ENCODE results near the gene CDK14.
"Not testable (repeated sequence)": the region's sequence is repeated elsewhere in the genome, so short reads cannot be mapped to it uniquely, and the experiment has no call there.

CDK14 gene

DNA sequence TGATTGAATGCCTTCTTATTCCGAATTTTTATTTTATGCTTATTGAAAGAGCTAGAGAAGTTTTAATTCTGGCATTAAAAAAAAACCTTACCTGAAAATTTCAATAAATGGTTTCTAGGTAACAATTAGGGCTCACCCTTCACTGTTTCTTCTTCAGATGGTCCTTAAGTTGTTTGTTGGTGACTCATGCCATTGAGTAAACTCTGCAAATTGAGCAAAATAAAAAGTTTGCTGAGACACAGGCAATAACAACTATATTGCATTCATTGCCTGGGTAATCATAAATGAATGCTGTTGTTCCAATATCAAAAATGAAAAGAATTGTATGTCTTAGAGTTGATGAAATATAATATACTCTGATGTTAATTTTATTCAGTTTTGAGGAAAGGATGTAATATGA is 300.3 kb downstream of the CDK14 start:
- peaks cover 1% of the 10 kb centered on the region for H3K27me3 Mint-ChIP-seq
- no peak overlapping the region for H3K27ac Mint-ChIP-seq
- H3K36me3 Mint-ChIP-seq = no peaks in the 10 kb centered on the region
- peaks cover 6% of the 10 kb centered on the region for H3K9me3 Mint-ChIP-seq
- no peak overlapping the region for H3K4me3 Mint-ChIP-seq
- H3K4me1 Mint-ChIP-seq = no peaks in the 10 kb centered on the region

DNA sequence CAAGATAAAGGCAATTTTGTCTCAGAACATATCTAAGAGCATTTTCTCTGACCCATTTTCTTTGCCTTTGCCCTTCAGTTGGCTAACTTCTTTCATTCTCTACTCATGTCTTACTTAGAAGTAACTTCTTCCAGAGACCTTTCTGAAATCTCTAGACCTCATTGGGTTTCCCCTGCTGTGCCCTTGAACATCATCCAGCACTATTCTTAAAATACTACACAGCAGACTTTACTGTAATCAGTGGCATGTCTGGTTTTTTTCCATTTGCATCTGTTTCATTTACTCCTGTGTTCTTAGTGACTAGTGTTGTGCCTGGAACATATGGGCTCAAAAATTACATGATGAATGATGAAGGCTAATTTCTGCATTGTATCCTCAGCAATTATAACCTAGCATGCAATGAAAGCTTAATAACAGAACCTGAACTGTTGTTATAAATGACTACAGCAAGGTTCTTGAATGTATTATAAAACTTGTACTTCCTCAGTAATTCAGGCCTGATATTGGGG is 301.9 kb downstream of the CDK14 start:
- Mint-ChIP-seq H3K4me1 (no peaks in the 10 kb centered on the region), H3K27ac (no peak overlapping the region), H3K27me3 (peaks cover 1% of the 10 kb centered on the region), H3K9me3 (peaks cover 6% of the 10 kb centered on the region), H3K36me3 (no peaks in the 10 kb centered on the region), H3K4me3 (no peak overlapping the region)

DNA sequence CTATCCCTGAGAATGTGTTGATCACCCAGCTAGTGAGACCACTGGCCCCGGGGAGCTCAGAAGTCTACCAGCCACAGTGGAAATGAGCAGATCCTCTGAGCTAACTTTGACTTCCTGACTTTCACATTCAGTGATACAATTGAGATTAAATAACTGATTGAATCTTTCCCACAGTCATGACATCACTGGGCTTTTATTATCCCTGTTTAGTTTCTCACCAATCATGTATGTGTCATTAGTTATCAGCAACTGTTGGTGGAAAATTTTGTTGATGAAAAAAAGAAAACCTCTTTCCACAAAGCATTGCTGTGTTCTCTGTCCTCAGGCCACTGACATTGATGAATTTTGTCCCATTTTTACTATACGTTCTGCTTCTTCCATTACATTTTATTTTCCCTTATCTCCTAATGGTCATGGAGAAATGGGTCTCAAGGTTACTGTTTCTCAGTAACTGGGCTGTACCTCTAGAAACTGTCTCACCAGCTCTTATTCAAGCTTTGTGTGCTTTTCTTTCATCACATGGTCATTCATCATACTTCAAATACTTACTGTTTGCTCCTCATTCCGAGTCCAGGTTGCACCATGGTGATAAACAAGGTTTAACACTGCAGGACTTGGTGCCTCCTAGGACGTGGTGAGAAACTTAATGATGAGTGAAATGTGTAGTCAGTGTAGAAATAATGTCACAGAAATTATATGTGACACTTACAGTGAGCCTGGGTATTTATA is 304.7 kb downstream of the CDK14 start:
- no peaks in the 10 kb centered on the region for H3K36me3 Mint-ChIP-seq
- H3K27me3 Mint-ChIP-seq = peaks cover 1% of the 10 kb centered on the region
- no peak overlapping the region for H3K4me3 Mint-ChIP-seq
- peaks cover 6% of the 10 kb centered on the region for H3K9me3 Mint-ChIP-seq
- no peak overlapping the region for H3K27ac Mint-ChIP-seq
- no peaks in the 10 kb centered on the region for H3K4me1 Mint-ChIP-seq

DNA sequence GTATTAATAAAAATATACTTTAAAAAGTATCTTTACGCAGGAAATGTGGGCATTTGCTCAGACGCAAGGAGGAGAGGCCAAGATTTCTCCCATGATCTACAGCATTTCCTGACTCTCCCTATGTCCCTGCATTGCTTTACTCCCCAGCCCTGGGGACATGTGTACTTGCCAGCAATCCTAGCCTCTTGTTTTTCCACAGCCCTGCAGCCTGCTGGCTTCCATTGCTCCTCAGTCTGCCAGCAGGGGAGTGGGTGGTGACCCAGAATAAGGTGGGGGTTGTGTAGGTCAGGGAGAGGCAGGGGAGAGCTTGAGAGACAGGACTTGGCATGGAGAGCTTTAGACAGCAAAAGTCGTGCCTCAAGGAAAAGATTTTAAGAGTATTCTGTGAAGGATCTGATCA is 307.7 kb downstream of the CDK14 start:
- H3K27ac Mint-ChIP-seq = no peak overlapping the region
- H3K36me3 Mint-ChIP-seq = no peaks in the 10 kb centered on the region
- H3K27me3 Mint-ChIP-seq = peaks cover 1% of the 10 kb centered on the region
- H3K4me1 Mint-ChIP-seq = no peaks in the 10 kb centered on the region
- peaks cover 6% of the 10 kb centered on the region for H3K9me3 Mint-ChIP-seq
- H3K4me3 Mint-ChIP-seq = no peak overlapping the region

DNA sequence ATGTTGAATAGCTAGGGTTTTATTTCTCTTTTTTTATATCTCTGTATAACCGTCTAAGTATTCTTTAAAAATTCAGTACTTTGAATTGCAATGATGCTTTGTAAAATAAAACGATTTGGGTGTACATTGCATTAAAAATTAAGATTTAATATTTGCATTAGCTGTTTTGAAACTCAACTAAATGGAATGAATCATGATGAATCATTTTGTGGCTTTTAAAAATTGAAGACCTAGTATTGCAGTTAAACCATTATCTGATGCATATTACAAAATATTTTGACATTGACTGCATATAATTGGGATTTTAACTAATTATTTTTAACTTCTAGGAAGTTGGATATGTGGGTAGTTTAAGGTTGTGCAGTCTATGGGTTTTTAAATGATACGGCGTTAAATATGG is 314.0 kb downstream of the CDK14 start:
- H3K4me1 Mint-ChIP-seq = no peaks in the 10 kb centered on the region
- no peaks in the 10 kb centered on the region for H3K36me3 Mint-ChIP-seq
- no peak overlapping the region for H3K4me3 Mint-ChIP-seq
- no peak overlapping the region for H3K27ac Mint-ChIP-seq
- no peaks in the 10 kb centered on the region for H3K9me3 Mint-ChIP-seq
- no peaks in the 10 kb centered on the region for H3K27me3 Mint-ChIP-seq

DNA sequence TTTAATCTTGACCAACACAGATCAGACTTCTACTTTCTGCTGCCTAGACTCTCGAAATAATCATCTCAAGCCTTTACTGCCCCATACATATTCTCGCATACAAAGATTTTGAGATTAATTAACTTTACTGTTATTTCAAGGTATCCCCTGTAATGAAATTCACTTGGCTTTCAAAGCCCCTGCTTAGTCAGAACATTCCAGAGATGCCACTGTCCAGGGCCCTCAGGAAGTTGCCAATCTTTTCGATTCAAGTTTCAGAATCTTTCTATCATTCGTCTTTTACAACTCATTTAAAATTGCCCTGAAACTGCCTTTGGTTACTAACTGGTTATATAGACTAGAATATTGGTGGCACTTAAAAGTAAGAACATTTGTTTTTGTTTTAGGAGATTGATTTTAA is 320.2 kb downstream of the CDK14 start:
- H3K9me3 Mint-ChIP-seq = no peaks in the 10 kb centered on the region
- H3K27ac Mint-ChIP-seq = no peak overlapping the region

DNA sequence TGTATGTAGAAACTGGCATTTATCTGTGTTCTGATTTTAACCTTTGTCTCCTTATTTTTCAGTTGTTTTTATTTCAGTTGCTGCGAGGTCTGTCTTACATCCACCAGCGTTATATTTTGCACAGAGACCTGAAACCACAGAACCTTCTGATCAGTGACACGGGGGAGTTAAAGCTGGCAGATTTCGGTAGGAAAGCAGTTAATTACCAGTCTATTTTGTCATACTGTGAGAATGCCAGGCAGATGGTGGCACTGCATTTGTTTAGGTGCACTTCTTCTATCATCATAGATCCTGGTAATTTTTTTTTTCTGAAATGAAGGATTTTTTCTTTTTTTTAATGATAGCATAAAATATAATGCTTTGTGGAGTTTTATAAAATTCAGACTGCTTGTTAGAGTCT is 321.4 kb downstream of the CDK14 start:
- Mint-ChIP-seq H3K4me1 (no peaks in the 10 kb centered on the region), H3K27ac (no peak overlapping the region), H3K4me3 (no peak overlapping the region), H3K27me3 (no peaks in the 10 kb centered on the region), H3K9me3 (no peaks in the 10 kb centered on the region), H3K36me3 (no peaks in the 10 kb centered on the region)

More for the DNA sequence above, 320.2 kb downstream of the CDK14 start:
- H3K27me3 Mint-ChIP-seq = no peaks in the 10 kb centered on the region
- H3K36me3 Mint-ChIP-seq = no peaks in the 10 kb centered on the region
- no peaks in the 10 kb centered on the region for H3K4me1 Mint-ChIP-seq
- H3K4me3 Mint-ChIP-seq = no peak overlapping the region

DNA sequence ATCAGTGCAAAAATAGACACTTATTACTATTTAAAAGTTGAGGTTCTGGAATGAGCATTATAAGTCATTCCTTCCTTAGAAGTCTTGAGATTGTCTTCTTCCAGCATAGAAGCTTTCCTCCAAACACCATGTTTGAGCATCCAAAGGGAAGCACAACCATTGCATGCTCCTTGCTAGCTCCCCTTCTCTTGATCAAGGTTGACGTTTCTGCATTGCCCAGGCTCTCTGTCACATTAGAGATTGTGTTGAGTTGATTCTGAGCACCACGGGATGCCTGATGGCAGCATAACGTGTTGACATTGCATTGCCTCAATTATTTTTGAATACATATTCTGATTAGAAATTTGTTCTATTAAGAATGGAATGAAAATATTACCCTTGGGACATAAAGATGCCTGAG is 322.2 kb downstream of the CDK14 start:
- H3K36me3 Mint-ChIP-seq = no peaks in the 10 kb centered on the region
- H3K9me3 Mint-ChIP-seq = no peaks in the 10 kb centered on the region
- H3K4me3 Mint-ChIP-seq = no peak overlapping the region
- no peak overlapping the region for H3K27ac Mint-ChIP-seq
- H3K4me1 Mint-ChIP-seq = no peaks in the 10 kb centered on the region
- no peaks in the 10 kb centered on the region for H3K27me3 Mint-ChIP-seq

DNA sequence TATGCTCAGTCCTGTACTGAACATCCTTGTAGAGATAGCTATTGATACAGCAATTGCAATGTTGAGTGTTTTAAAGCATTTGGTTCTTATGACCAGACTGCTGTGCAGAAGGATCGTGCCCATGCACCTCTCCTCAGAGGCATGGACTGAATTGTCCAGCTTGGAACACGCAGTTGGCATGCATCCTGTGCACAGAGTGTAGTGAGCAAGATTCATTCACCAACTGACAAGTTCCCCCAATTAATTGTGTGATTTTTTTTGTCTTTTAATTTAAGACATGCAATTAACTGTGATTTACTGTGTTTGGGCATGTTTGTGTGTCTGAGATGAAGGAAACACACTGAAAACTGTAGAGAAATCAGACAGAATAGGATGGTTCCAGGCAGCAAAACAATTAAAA is 323.7 kb downstream of the CDK14 start:
- no peak overlapping the region for H3K4me3 Mint-ChIP-seq
- no peak overlapping the region for H3K27ac Mint-ChIP-seq
- no peaks in the 10 kb centered on the region for H3K4me1 Mint-ChIP-seq
- no peaks in the 10 kb centered on the region for H3K36me3 Mint-ChIP-seq
- H3K9me3 Mint-ChIP-seq = no peaks in the 10 kb centered on the region
- no peaks in the 10 kb centered on the region for H3K27me3 Mint-ChIP-seq

DNA sequence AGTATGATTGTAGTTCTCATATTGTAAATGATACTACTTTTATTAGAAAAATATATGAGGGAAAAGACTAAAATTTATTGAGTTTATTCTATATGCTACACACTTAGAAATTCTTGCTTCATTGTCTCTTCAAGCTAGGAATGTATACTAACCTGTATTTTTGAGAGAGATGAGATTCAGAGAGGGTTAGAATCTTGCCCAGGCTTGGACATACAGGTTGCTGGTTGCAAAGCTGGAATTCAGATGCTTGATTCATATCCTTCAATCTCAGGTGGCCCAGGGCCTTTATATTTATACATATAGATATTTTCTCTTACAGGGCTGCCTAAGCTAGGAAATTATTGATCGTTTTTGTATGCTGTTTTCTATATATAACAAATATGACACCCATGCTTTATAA is 324.2 kb downstream of the CDK14 start:
- Mint-ChIP-seq H3K27me3 (no peaks in the 10 kb centered on the region), H3K4me1 (no peaks in the 10 kb centered on the region), H3K9me3 (no peaks in the 10 kb centered on the region), H3K36me3 (no peaks in the 10 kb centered on the region), H3K4me3 (no peak overlapping the region), H3K27ac (no peak overlapping the region)

DNA sequence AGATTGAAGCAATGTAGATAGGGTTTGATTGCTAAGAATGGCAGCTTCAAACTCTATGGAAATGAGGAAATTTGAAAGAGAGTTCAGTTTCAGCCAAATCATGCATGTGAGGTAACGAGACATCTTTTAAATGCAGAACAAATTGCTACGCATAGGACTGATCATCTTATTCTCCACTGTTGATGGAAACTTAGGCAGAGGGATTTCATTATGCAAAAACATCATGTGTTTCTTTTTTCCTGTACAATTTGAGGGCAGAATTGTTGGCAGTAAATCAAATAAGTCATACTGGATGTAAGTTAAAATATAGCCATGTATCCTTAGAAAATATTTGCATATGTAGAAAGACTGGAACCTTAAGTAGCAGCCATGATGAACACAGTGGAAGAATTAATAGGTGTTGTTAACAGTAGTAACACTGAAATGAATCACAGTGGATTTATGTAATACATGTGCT is 327.4 kb downstream of the CDK14 start:
- Mint-ChIP-seq H3K36me3 (no peaks in the 10 kb centered on the region), H3K27ac (no peak overlapping the region), H3K9me3 (no peaks in the 10 kb centered on the region), H3K27me3 (no peaks in the 10 kb centered on the region), H3K4me1 (no peaks in the 10 kb centered on the region), H3K4me3 (no peak overlapping the region)

DNA sequence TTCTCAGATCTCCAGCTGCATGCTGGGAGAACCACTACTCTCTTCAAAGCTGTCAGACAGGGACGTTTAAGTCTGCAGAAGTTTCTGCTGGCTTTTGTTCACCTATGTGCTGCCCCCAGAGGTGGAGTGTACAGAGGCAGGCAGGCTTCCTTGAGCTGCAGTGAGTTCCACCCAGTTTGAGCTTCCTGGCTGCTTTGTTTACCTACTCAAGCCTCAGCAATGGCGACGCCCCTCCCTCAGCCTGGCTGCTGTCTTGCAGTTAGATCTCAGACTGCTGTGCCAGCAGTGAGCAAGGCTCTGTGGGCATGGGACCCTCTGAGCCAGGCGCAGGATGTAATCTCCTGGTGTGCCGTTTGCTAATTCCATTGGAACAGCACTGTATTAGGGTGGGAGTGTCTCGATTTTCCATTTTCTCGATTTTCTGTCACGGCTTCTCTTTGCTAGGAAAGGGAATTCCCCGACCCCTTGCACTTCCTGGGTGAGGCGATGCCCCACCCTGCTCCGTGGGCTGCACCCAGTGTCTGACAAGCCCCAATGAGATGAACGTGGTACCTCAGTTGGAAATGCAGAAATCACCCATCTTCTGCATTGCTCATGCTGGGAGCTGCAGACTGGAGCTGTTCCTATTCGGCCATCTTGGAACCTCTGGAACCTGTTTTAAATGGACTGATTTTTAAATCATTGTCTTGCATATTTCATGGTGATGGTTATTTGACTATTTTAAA is 332.7 kb downstream of the CDK14 start:
- H3K4me1 Mint-ChIP-seq, H3K9me3 Mint-ChIP-seq, H3K36me3 Mint-ChIP-seq, H3K27me3 Mint-ChIP-seq, H3K27ac Mint-ChIP-seq: not testable (repeated sequence)
- peak overlapping the region; percentile 31 for H3K4me3 Mint-ChIP-seq

DNA sequence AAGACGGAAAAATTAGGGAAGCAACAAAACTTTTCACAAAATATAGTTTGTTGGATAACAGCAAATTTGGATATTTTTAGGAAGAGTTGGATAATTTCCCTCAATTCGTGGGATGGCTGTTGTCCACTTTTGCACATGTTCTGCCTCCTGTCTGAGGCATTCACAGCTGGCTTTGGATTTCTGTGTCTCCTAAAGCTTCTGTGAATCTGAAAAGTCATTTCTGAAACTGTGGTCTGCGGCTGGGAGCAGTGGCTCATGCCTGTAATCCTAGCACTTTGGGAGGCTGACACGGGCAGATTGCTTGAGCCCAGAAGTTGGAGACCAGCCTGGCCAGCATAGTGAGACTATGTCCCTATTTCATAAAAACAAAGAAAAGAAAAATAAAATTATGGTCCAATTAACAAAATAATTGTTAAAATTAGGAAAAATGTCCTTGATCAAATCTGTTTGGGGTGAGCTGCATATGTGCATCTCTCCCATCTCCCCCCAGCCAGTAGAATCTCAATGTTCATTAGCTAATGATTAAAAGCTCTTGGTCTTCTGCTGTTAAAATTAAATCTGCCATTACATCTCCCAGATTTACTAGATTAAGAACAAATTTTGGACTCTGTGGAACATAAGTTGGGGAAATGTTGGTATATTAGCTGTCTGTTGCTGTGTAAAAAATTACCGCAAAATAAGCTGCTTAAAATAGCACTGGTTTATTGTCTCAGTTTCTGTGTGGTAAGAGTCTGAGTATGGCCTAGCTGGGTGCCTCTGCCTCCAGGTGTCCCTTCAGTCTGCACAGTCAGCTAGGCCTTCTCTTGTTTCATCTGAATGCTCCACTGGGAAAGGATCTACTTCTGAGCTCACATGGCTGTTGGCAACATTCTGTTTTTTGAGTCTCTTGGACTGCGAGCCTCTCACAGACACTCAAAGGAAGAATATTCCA is 336.1 kb downstream of the CDK14 start:
- no peaks in the 10 kb centered on the region for H3K27me3 Mint-ChIP-seq

DNA sequence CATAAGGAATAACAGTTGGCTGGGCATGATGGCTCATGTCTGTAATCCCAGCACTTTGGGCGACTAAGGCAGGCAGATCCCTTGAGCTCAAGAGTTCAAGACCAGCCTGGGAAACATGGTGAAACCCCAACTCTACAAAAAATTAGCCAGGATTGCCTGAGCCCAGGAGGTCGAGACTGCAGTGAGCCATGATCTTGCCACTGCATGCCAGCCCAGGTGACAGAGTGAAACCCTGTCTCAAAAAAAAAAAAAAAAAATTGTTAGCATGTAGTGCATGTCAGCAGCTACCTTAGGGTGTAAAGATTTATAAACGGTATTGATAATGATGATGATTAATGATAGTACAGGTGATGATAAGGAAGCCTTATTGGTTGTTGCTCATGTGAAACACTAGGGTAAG is 336.9 kb downstream of the CDK14 start:
- H3K4me1 Mint-ChIP-seq = no peaks in the 10 kb centered on the region

More for the DNA sequence above, 336.1 kb downstream of the CDK14 start:
- no peaks in the 10 kb centered on the region for H3K36me3 Mint-ChIP-seq
- no peak overlapping the region for H3K4me3 Mint-ChIP-seq
- no peaks in the 10 kb centered on the region for H3K9me3 Mint-ChIP-seq
- H3K27ac Mint-ChIP-seq = no peak overlapping the region
- no peaks in the 10 kb centered on the region for H3K4me1 Mint-ChIP-seq

DNA sequence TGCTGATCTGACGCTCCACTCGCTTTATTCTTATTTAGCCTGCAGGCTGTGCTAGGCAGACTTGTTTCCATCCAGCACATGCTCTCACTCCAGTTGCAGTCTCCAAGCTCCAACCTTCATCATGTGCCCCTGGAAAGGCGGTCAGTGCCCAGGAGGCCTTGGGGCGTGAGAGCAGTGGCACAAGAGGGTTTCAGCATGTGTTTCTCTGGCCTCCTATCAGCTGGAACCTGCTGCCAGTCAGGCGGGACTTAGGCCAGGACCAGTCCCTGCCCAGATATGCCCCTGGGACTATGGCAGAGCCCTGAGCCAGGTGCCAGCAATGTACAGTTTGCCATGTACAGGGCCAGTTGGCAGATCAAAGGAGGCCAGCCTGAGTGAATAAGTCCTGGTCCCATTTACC is 337.9 kb downstream of the CDK14 start:
- no peaks in the 10 kb centered on the region for H3K36me3 Mint-ChIP-seq
- no peak overlapping the region for H3K27ac Mint-ChIP-seq
- H3K4me1 Mint-ChIP-seq = no peaks in the 10 kb centered on the region
- H3K27me3 Mint-ChIP-seq = no peaks in the 10 kb centered on the region
- no peak overlapping the region for H3K4me3 Mint-ChIP-seq
- no peaks in the 10 kb centered on the region for H3K9me3 Mint-ChIP-seq

More for the DNA sequence above, 336.9 kb downstream of the CDK14 start:
- no peak overlapping the region for H3K27ac Mint-ChIP-seq
- no peaks in the 10 kb centered on the region for H3K36me3 Mint-ChIP-seq
- no peak overlapping the region for H3K4me3 Mint-ChIP-seq
- no peaks in the 10 kb centered on the region for H3K9me3 Mint-ChIP-seq
- H3K27me3 Mint-ChIP-seq = no peaks in the 10 kb centered on the region
